Lung (tissue), 12 donors: ENCODE data around the gene CD247. TPM values are rescaled to one million over a fixed set of nuclear protein-coding genes. Genes with fewer than 3 reads are reported as not detected.

ENCODE experiments used
- ATAC-seq: fragments of 200-7000 bp; cut with Tn5 transposase; one replicate; pipeline ENCODE4 v1.9.1; 2020; ENCODE audit warnings: moderate number of reproducible peaks; ENCODE audit not compliant: insufficient read depth, low FRiP score
- DNase-seq, 3 donors: peaks; one replicate each; pipeline ENCODE4 v3.0.0-alpha.2; 2013 to 2017
- H3K27ac ChIP-seq, 2 donors: one replicate each; pipeline ENCODE4 v1.5.1; 2013; ENCODE audit warnings: mild to moderate bottlenecking in 2 of 2, moderate library complexity in 2 of 2, control low read depth in 1 of 2, inconsistent platforms in 1 of 2, low read depth in 1 of 2, low read length in 1 of 2
- H3K27me3 ChIP-seq, 3 donors: one replicate each; pipeline ENCODE4 v1.5.1; 2013; ENCODE audit warnings: low read length in 2 of 3; ENCODE audit not compliant: control insufficient read depth in 3 of 3, insufficient read depth in 3 of 3
- H3K36me3 ChIP-seq, 4 donors: one replicate each; pipeline ENCODE4 v1.5.1; 2013; ENCODE audit warnings: low read length in 4 of 4, mild to moderate bottlenecking in 1 of 4, moderate library complexity in 1 of 4; ENCODE audit not compliant: control insufficient read depth in 4 of 4, insufficient read depth in 4 of 4
- H3K4me1 ChIP-seq, 5 donors: one replicate each; pipeline ENCODE4 v1.5.1; 2013; ENCODE audit warnings: low read length in 5 of 5, mild to moderate bottlenecking in 2 of 5, moderate library complexity in 1 of 5; ENCODE audit not compliant: control insufficient read depth in 5 of 5, insufficient read depth in 5 of 5
- H3K4me3 ChIP-seq: one replicate; pipeline ENCODE4 v1.5.1; 2013; ENCODE audit warnings: mild to moderate bottlenecking, control low read depth, moderate library complexity
- H3K9ac ChIP-seq, 2 donors: one replicate each; pipeline ENCODE4 v1.5.1; 2013; ENCODE audit warnings: low read length in 2 of 2, control low read depth in 1 of 2; ENCODE audit not compliant: insufficient read depth in 1 of 2
- H3K9me3 ChIP-seq, 4 donors: one replicate each; pipeline ENCODE4 v1.5.1; 2013; ENCODE audit warnings: low read length in 3 of 4, mild to moderate bottlenecking in 1 of 4, moderate library complexity in 1 of 4; ENCODE audit not compliant: control insufficient read depth in 4 of 4, insufficient read depth in 3 of 4
- CTCF ChIP-seq: IDR thresholded peaks from 2 replicates; pipeline ENCODE4 v1.5.1; 2012; ENCODE audit warnings: mild to moderate bottlenecking; ENCODE audit errors: control extremely low read depth, extremely low read depth
- WGBS, 2 donors: extraction: QIAGEN DNeasy Blood & Tissue Kit; methylation state at CpG; one replicate each; pipeline ENCODE4 v1.1.7; 2013; 5-methylcytosine and 5-hydroxymethylcytosine counted together
- polyA plus RNA-seq, 2 donors: library from polyadenylated mRNA; stranded (reverse); fragments of 200-250 nt; gene quantifications; one replicate each; pipeline ENCODE4 v1.2.1, GENCODE V29; 2013
- total RNA-seq, 2 donors: library from RNA; depleted of rRNA in 1 of 2; stranded (reverse); fragments of >200 nt in 1 of 2; gene quantifications; one replicate each; pipeline ENCODE4 v1.2.1, GENCODE V29; 2014 to 2021
- donor health status: control.
- donor health status: control.
- donor health status: Bipolar disorder and iron deficiency.
- donor health status: healthy.
- donor health status: DM: yes; HTN: yes; CAD: no.

CD247 gene
- total and polyA plus RNA-seq, 4 donors: 3.4 to 5.9 (median 3.8) TPM

- H3K4me3 ChIP-seq: no peak overlapping the region
- ATAC-seq (no peak), DNase-seq (no peak)
- H3K36me3 ChIP-seq: no peaks in the 10 kb centered on the region
- no peaks in the 10 kb centered on the region for H3K27me3 ChIP-seq
- no peak for TF ChIP-seq CTCF
- 91 to 94% methylated on average over 9 of the region's 9 CpGs for WGBS, 2 donors
- no peaks in the 10 kb centered on the region for H3K9me3 ChIP-seq
- no peaks in the 10 kb centered on the region for H3K4me1 ChIP-seq
- H3K27ac ChIP-seq: no peak overlapping the region
- H3K9ac ChIP-seq: no peak overlapping the region
These were observed 4.0 kb downstream of the CD247 start for GRCh38 chr1:167514288-167514687.

- Histone ChIP-seq H3K9ac (peak overlapping the region in 1 of 2 donors; percentile 19), H3K36me3 (no peaks in the 10 kb centered on the region), H3K27ac (no peak overlapping the region), H3K4me3 (no peak overlapping the region), H3K9me3 (no peaks in the 10 kb centered on the region), H3K27me3 (no peaks in the 10 kb centered on the region), H3K4me1 (no peaks in the 10 kb centered on the region)
- ATAC-seq: no peak
- no peak for DNase-seq
- 65 to 80% methylated on average over 7 of the region's 7 CpGs for WGBS, 2 donors
- TF ChIP-seq CTCF: no peak
These were observed 6.2 kb downstream of the CD247 start for GRCh38 chr1:167512046-167512654.

GRCh38 chr1:167511374-167511986, 6.8 kb downstream of the CD247 start:
- H3K27ac ChIP-seq: no peak overlapping the region
- H3K9me3 ChIP-seq: no peaks in the 10 kb centered on the region
- H3K4me3 ChIP-seq: no peak overlapping the region
- no peak for ATAC-seq
- no peaks in the 10 kb centered on the region for H3K36me3 ChIP-seq
- 89 to 93% methylated on average over 11 of the region's 11 CpGs for WGBS, 2 donors
- peak overlapping the region in 1 of 2 donors; percentile 19 for H3K9ac ChIP-seq
- no peaks in the 10 kb centered on the region for H3K27me3 ChIP-seq
- DNase-seq: no peak
- no peak for TF ChIP-seq CTCF
- no peaks in the 10 kb centered on the region for H3K4me1 ChIP-seq

- H3K9me3 ChIP-seq: no peaks in the 10 kb centered on the region
- WGBS, 2 donors: 84 to 92% methylated on average over 4 of the region's 4 CpGs
- no peak for ATAC-seq
These were observed 7.4 kb downstream of the CD247 start for GRCh38 chr1:167510881-167511280.

More at GRCh38 chr1:167510881-167511280, 7.4 kb downstream of the CD247 start:
- Histone ChIP-seq H3K4me3 (no peak overlapping the region), H3K4me1 (no peaks in the 10 kb centered on the region), H3K36me3 (no peaks in the 10 kb centered on the region), H3K27ac (no peak overlapping the region), H3K9ac (no peak overlapping the region), H3K27me3 (no peaks in the 10 kb centered on the region)
- TF ChIP-seq CTCF: no peak
- DNase-seq: no peak
